Effector memory CD4-positive, alpha-beta T cell (primary cell): ENCODE results near the gene LSM8.
"Not testable (repeated sequence)": the region's sequence is repeated elsewhere in the genome, so short reads cannot be mapped to it uniquely, and the experiment has no call there.

Experiments
- DNase-seq, 3 donors: peaks; one replicate each; pipeline ENCODE4 v3.0.0-alpha.2; 2020
- H3K27ac ChIP-seq: 2 replicates; pipeline ENCODE4 v1.7.0; 2013; ENCODE audit warnings: mild to moderate bottlenecking, low read length, moderate library complexity; ENCODE audit not compliant: insufficient read depth, poor library complexity, severe bottlenecking
- H3K27me3 ChIP-seq: replicated peaks from 2 replicates; pipeline ENCODE4 v1.7.0; 2013; ENCODE audit warnings: mild to moderate bottlenecking, low read length; ENCODE audit not compliant: insufficient read depth, control insufficient read depth, poor library complexity, severe bottlenecking
- H3K36me3 ChIP-seq: 2 replicates; pipeline ENCODE4 v1.7.0; 2013; ENCODE audit warnings: mild to moderate bottlenecking, low read length, moderate library complexity; ENCODE audit not compliant: control insufficient read depth, insufficient read depth
- H3K4me1 ChIP-seq: 2 replicates; pipeline ENCODE4 v1.7.0; 2013; ENCODE audit warnings: low read length, mild to moderate bottlenecking; ENCODE audit not compliant: control insufficient read depth, insufficient read depth, poor library complexity, severe bottlenecking
- H3K4me3 ChIP-seq: 2 replicates; pipeline ENCODE4 v1.7.0; 2013; ENCODE audit warnings: low read length, low read depth, mild to moderate bottlenecking; ENCODE audit not compliant: insufficient read depth, poor library complexity, severe bottlenecking
- H3K9me3 ChIP-seq: 2 replicates; pipeline ENCODE4 v1.7.0; 2013; ENCODE audit warnings: mild to moderate bottlenecking, low read length, moderate library complexity; ENCODE audit not compliant: control insufficient read depth
- total RNA-seq, 3 donors: gene quantifications; one replicate each; lab custom pipeline; 2026; lab: John Stamatoyannopoulos, UW

LSM8 gene
- total RNA-seq = 46.6 to 62.0 (median 61.4) reads per million in 3 donors

GRCh38 chr7:118183786-118184564 lies at the start of gene LSM8:
LSM8 (plus strand) TSS chr7:118184164; CDS start chr7:118184224, 60 bp downstream.
- H3K27me3 ChIP-seq = no peaks in the 10 kb centered on the region
- H3K4me1 ChIP-seq = peaks cover 17% of the 10 kb centered on the region
- peak within 1 kb of the TSS; percentile 89 for H3K27ac ChIP-seq
- DNase-seq = peak; percentile 95 to 96 (median 95)
- no peaks in the 10 kb centered on the region for H3K36me3 ChIP-seq
- peak within 1 kb of the TSS; percentile 73 for H3K4me3 ChIP-seq
- no peaks in the 10 kb centered on the region for H3K9me3 ChIP-seq

DNA sequence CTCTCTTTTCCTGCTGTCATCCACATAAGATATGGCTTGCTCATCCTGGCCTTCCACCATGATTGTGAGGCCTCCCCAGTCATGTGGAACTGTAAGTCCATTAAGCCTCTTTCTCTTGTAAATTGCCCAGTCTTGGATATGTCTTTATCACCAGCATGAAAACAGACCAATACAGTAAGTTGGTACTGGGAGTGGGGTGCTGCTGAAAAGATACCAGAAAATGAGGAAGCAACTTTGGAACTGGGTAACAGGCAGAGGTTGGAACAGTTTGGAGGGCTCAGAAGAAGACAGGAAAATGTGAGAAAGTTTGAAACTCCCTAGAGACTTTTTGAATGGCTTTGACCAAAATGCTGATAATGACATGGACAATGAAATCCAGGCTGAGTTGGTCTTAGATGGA lies 49.5 kb upstream of the LSM8 start:
- H3K36me3 ChIP-seq, H3K27ac ChIP-seq, DNase-seq, H3K4me3 ChIP-seq, H3K4me1 ChIP-seq, H3K27me3 ChIP-seq, H3K9me3 ChIP-seq: not testable (repeated sequence)

- no peaks in the 10 kb centered on the region for H3K4me1 ChIP-seq
- H3K36me3 ChIP-seq = no peaks in the 10 kb centered on the region
- H3K27me3 ChIP-seq = no peaks in the 10 kb centered on the region
- no peak for DNase-seq
- H3K4me3 ChIP-seq = no peak overlapping the region
- no peaks in the 10 kb centered on the region for H3K9me3 ChIP-seq
- no peak overlapping the region for H3K27ac ChIP-seq
Measured at GRCh38 chr7:118140468-118140867, 43.5 kb upstream of the LSM8 start.

DNA sequence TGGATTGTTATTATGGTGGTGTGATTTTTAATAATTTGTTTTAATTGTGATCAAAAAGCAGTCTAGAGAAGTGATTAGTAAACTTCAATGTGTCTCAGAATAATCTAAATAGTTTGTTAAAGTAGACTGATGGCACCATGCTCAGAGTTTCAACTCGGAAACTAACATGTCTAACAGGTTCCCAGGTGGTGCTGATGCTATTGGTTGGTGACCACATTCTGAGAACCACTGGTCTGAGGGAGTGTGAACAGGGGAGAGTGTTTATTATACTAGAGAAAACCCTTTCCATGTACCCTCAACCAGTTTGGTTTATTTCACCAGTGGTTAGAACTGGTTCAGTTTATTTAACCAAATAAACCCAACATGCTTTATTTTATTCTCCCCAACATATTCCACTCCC lies 42.0 kb upstream of the LSM8 start:
- Histone ChIP-seq H3K4me1 (no peaks in the 10 kb centered on the region), H3K4me3 (no peak overlapping the region), H3K36me3 (no peaks in the 10 kb centered on the region)

DNA sequence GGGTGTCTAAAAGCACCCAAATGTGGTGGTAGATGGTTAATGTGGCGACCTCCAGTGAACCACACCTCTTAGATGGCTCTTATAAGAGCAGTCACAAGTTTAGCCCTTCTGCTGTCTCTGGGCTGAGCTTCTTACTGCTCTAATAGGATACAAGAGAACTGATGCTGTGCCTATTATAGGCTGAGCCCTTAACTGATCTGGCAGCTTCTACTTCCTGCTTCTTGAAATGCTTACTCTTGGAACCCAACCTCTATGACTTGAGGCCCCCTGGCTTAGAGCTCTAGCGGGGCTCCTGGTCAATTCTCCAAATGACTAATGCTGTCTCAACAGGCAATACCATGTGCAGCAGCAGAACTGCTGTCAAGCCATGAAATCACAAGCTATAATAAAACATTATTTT lies 35.0 kb upstream of the LSM8 start:
- Histone ChIP-seq H3K27ac (no peak overlapping the region), H3K4me1 (no peaks in the 10 kb centered on the region), H3K9me3 (no peaks in the 10 kb centered on the region), H3K4me3 (no peak overlapping the region), H3K36me3 (no peaks in the 10 kb centered on the region), H3K27me3 (no peaks in the 10 kb centered on the region)
- no peak for DNase-seq

More for the DNA sequence above, 42.0 kb upstream of the LSM8 start:
- Histone ChIP-seq H3K27me3 (no peaks in the 10 kb centered on the region), H3K9me3 (no peaks in the 10 kb centered on the region), H3K27ac (no peak overlapping the region)
- DNase-seq = no peak

DNA sequence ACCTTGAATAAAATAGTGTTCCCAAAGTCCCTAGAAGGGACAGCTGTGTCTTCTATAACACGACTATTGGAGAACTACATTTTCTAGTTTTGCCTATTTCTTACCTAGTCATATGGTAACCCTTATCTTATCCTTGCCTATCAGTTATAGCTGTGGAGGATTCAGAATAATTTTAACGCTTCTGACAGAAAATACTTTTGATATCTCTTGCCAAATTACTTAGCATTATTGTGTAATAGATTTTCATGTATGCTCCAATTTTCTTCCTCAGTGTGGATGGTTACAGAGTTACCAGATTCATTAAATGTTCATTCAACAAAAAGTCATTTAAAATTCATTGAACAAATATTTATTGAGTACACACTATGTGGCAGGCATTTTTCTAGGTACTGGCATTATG lies 34.6 kb upstream of the LSM8 start:
- Histone ChIP-seq H3K4me1 (no peaks in the 10 kb centered on the region), H3K4me3 (no peak overlapping the region), H3K27me3 (no peaks in the 10 kb centered on the region), H3K9me3 (no peaks in the 10 kb centered on the region), H3K36me3 (no peaks in the 10 kb centered on the region), H3K27ac (no peak overlapping the region)
- no peak for DNase-seq

DNA sequence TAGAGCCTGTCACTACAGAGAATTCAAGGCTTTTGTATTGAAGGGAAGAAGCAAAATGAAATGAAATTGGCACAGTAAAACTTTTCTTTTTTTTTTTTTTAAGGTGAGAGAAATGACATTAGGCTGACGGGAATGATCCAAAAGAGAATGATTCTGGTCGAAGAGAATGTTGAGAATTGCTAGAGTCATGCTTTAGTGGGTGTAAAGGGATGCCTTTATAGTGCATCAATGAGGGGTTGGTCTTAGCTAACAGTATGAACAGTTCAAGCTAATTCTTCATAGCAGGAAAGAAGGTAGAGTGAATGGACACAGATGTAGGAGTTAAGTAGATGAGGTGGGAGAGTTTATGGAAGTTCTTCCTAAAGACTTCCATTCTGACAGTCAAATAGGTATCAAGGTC lies 32.3 kb upstream of the LSM8 start:
- H3K27me3 ChIP-seq = no peaks in the 10 kb centered on the region
- H3K4me3 ChIP-seq = no peak overlapping the region
- no peaks in the 10 kb centered on the region for H3K36me3 ChIP-seq
- no peaks in the 10 kb centered on the region for H3K9me3 ChIP-seq
- no peaks in the 10 kb centered on the region for H3K4me1 ChIP-seq
- H3K27ac ChIP-seq = no peak overlapping the region
- no peak for DNase-seq

GRCh38 chr7:118152149-118152548 lies 31.8 kb upstream of the LSM8 start:
- no peak overlapping the region for H3K4me3 ChIP-seq
- H3K27me3 ChIP-seq = no peaks in the 10 kb centered on the region
- no peaks in the 10 kb centered on the region for H3K36me3 ChIP-seq
- H3K27ac ChIP-seq = no peak overlapping the region
- no peaks in the 10 kb centered on the region for H3K4me1 ChIP-seq
- H3K9me3 ChIP-seq = no peaks in the 10 kb centered on the region
- no peak for DNase-seq

- H3K4me1 ChIP-seq = no peaks in the 10 kb centered on the region
- H3K36me3 ChIP-seq = no peaks in the 10 kb centered on the region
- H3K4me3 ChIP-seq = no peak overlapping the region
- no peaks in the 10 kb centered on the region for H3K9me3 ChIP-seq
- H3K27me3 ChIP-seq = no peaks in the 10 kb centered on the region
- DNase-seq = no peak
- H3K27ac ChIP-seq = no peak overlapping the region
Measured at GRCh38 chr7:118152654-118153053, 31.3 kb upstream of the LSM8 start.

- DNase-seq = peak in 1 of 3 donors; percentile 4
- Histone ChIP-seq H3K4me3 (no peak overlapping the region), H3K36me3 (no peaks in the 10 kb centered on the region)
Measured at GRCh38 chr7:118153551-118154177, 30.3 kb upstream of the LSM8 start.

More at GRCh38 chr7:118153551-118154177, 30.3 kb upstream of the LSM8 start:
- Histone ChIP-seq H3K27ac (no peak overlapping the region), H3K27me3 (no peaks in the 10 kb centered on the region), H3K9me3 (no peaks in the 10 kb centered on the region), H3K4me1 (no peaks in the 10 kb centered on the region)
